Lower leg skin (tissue), 3 donors: ENCODE results near the gene CACNA2D4.

Experiments used
- POLR2A ChIP-seq, 2 donors: fragments of 450-650 bp; IDR thresholded peaks; one replicate each; pipeline ENCODE4 v1.6.1; 2016 to 2017; ENCODE audit warnings: antibody characterized with exemption in 2 of 2, mild to moderate bottlenecking in 1 of 2, moderate library complexity in 1 of 2
- TF ChIP-seq, protein P1 (sequence below), 3 donors: fragments of 450-650 bp; IDR thresholded peaks; one replicate each; pipeline ENCODE4 v1.5.1; 2016; ENCODE audit warnings: antibody characterized with exemption in 3 of 3, mild to moderate bottlenecking in 3 of 3, moderate library complexity in 2 of 3

DNA sequence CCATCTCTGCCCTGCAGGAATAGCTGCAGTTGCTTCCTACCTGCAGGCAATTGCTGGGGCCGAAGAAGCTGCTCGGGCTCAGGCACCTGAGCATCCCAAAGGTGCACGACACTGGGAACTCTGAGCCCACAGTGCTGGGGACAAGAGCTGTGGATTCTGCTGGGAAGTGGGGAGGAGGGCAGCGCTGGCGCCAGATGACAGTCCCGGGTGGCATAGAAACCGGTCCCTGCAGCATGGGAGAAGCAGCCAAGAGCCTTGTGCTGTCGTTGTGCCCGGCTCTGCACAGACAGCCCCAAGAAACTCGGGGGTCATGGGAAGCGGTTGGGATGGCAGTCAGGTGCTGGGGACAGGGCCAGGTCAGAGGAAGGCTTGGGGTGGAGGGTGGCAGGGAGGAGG is 97.6 kb downstream of the CACNA2D4 start:
- TF ChIP-seq, protein P1, sequence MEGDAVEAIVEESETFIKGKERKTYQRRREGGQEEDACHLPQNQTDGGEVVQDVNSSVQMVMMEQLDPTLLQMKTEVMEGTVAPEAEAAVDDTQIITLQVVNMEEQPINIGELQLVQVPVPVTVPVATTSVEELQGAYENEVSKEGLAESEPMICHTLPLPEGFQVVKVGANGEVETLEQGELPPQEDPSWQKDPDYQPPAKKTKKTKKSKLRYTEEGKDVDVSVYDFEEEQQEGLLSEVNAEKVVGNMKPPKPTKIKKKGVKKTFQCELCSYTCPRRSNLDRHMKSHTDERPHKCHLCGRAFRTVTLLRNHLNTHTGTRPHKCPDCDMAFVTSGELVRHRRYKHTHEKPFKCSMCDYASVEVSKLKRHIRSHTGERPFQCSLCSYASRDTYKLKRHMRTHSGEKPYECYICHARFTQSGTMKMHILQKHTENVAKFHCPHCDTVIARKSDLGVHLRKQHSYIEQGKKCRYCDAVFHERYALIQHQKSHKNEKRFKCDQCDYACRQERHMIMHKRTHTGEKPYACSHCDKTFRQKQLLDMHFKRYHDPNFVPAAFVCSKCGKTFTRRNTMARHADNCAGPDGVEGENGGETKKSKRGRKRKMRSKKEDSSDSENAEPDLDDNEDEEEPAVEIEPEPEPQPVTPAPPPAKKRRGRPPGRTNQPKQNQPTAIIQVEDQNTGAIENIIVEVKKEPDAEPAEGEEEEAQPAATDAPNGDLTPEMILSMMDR (IDR thresholded peaks at IDR 0.05): no peak
- TF ChIP-seq POLR2A (IDR thresholded peaks at IDR 0.05): no peak
